C4-2B (cell line): ENCODE data around the gene WFIKKN2.

ENCODE experiments used
- ZFX ChIP-seq: fragments of 450-650 bp; IDR thresholded peaks from 2 replicates; pipeline ENCODE4 v1.6.1; 2017
- TF ChIP-seq, protein P1 (sequence below): fragments of 450-650 bp; conservative IDR thresholded peaks from 2 replicates; pipeline ENCODE4 v1.5.1; 2017; ENCODE audit warnings: mild to moderate bottlenecking

- TF ChIP-seq, protein P1, sequence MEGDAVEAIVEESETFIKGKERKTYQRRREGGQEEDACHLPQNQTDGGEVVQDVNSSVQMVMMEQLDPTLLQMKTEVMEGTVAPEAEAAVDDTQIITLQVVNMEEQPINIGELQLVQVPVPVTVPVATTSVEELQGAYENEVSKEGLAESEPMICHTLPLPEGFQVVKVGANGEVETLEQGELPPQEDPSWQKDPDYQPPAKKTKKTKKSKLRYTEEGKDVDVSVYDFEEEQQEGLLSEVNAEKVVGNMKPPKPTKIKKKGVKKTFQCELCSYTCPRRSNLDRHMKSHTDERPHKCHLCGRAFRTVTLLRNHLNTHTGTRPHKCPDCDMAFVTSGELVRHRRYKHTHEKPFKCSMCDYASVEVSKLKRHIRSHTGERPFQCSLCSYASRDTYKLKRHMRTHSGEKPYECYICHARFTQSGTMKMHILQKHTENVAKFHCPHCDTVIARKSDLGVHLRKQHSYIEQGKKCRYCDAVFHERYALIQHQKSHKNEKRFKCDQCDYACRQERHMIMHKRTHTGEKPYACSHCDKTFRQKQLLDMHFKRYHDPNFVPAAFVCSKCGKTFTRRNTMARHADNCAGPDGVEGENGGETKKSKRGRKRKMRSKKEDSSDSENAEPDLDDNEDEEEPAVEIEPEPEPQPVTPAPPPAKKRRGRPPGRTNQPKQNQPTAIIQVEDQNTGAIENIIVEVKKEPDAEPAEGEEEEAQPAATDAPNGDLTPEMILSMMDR, result no peak
- TF ChIP-seq ZFX, result no peak
Measured at GRCh38 chr17:50837286-50837979, 2.0 kb downstream of the WFIKKN2 start.
